CD4-positive, alpha-beta T cell treated with Interleukin-6 at 100 ng/mL for 8 hours (primary cell): ENCODE data around the gene PCCA.
"Not testable (repeated sequence)": the region's sequence is repeated elsewhere in the genome, so short reads cannot be mapped to it uniquely, and the experiment has no call there.

ENCODE experiments used
- DNase-seq: peaks from one replicate; pipeline ENCODE4 v3.0.0-alpha.2; 2020; ENCODE audit warnings: mixed read lengths, low spot score

The PCCA gene

GRCh38 chr13:100510208-100510957 lies 421.5 kb downstream of the PCCA start:
- DNase-seq = no peak

- no peak for DNase-seq
These were observed 422.6 kb downstream of the PCCA start for GRCh38 chr13:100511466-100511865.

GRCh38 chr13:100512422-100512821 lies 423.5 kb downstream of the PCCA start:
- no peak for DNase-seq

GRCh38 chr13:100513171-100513570 lies 424.3 kb downstream of the PCCA start:
- no peak for DNase-seq

- no peak for DNase-seq
These were observed 425.2 kb downstream of the PCCA start for GRCh38 chr13:100513987-100514670.

GRCh38 chr13:100514788-100515409 lies 426.0 kb downstream of the PCCA start:
- DNase-seq = peak; percentile 70

GRCh38 chr13:100515410-100515800 lies 426.5 kb downstream of the PCCA start:
- no peak for DNase-seq

DNA sequence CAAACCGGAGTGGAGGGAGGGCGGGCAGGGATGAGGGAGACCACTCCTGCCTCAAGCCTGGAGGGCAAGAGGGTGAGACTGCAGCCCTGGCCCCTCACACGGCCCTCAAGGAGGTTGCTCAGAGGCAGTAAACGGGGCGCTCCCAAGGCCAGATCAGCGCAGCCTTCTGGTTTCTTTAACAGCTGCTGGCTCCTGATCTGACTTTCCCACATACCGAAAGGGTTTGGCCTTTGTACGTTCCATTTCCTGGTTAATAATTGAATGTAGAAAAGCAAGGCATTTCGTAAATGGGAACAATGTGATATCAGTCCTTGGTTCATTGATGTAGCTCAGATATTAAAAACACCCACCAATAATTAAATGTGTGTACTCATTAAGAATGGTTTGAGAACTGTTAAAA lies 428.2 kb downstream of the PCCA start:
- no peak for DNase-seq

DNA sequence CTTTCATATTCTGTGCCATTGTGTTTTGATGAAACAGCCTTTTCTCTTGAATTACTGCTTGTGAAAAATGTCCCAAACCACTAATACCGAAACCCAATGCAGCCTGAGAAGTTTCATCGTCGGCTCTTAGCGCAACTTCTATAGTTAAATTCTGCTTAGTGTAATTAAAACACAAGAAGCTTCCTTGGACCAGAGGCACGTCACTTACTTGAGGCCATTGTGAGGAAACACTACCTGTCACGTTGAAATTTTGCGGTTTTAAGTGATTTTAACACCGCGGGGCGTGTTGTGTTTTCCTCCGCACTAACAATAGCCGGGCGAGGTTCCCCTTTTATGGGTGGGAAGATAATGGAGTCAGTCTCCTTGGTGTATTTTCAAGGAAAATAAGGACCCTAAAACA lies 428.8 kb downstream of the PCCA start:
- no peak for DNase-seq

DNA sequence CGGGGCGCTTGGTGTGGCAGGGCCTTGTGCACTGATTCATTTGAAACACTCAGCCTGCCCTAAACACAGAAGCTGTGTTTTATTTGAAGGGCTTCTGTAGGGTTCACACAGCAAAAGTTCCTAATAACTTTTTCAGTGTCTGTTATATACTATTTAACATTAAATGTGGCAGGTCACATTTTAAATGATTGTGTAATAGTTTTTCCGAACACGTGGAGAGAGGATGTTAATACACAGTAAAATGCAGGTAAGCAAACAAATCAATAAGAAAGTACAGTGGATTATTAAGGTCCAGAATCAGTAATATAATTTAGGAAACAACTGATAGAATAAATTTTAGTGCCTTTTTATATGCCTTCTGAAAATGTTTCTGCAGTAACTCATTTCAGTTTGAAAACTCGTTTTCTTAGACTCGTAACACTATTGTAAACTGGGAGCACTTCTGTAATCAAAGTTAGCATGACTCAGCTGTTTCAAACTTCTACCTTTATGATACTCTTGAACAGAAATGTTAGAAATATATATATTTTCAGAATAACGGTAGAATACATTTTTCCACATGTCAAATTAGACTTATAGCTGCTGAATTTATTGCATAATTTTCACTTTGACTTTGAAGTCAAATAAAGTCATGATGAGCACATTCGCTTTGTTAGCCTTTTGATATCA lies 429.6 kb downstream of the PCCA start:
- no peak for DNase-seq

- no peak for DNase-seq
These were observed 430.7 kb downstream of the PCCA start for GRCh38 chr13:100519626-100520025.

- no peak for DNase-seq
These were observed 432.3 kb downstream of the PCCA start for GRCh38 chr13:100520936-100521850.

GRCh38 chr13:100521851-100522617 lies 433.1 kb downstream of the PCCA start:
- DNase-seq = no peak

DNA sequence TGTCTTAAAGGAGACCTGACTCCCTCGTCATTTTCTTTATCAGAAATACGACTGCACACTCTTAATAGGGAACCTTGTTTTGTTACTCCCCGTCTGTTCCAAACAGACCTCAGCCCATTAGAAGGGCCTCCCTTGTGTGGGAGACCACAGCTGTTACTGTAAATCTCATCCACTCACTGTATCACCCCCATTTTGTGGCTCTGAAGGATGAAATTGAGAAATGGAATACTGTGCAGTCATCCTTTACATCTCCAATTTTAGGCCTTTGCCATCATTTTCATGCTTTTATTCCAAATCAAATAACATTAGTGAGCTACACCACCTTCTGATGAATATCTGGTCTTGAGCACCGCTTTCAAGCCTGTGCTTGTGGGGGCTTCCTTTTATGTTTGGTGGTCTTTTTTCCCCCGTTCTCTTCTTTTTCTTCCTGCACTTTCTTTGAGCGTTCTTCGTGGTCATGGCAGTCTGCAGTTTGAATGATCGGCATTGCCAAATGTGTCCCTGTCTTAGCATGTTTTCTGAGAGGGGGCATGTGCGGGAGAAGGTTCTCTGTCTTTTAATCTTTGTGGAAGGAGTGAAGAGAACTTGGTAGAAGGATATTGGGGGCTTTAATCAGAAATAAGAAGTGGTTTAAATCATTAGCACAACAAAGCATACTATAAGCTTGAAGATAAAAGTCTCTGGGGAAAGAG lies 433.9 kb downstream of the PCCA start:
- DNase-seq = no peak

- no peak for DNase-seq
These were observed 434.5 kb downstream of the PCCA start for GRCh38 chr13:100523411-100523810.

DNA sequence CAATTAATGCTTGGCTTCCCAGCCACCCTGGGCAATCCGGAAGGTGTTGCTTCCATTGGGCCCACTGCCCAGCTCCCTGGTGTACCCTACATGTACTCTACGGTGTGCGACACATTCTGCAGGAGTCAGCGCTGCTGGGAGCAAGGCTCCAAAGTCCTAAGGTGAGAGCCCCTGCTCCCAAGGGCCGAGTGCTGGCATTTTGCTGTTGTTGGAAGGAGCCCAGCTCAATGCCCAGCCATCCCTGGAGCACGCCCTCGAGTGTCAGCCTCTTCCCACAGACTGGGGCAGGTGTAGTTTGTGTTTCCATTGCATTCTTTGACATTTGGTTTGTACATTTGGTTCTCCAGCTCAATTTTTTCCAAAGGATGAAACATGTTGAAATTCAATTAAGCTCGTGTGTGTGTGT lies 435.1 kb downstream of the PCCA start:
- DNase-seq = no peak

DNA sequence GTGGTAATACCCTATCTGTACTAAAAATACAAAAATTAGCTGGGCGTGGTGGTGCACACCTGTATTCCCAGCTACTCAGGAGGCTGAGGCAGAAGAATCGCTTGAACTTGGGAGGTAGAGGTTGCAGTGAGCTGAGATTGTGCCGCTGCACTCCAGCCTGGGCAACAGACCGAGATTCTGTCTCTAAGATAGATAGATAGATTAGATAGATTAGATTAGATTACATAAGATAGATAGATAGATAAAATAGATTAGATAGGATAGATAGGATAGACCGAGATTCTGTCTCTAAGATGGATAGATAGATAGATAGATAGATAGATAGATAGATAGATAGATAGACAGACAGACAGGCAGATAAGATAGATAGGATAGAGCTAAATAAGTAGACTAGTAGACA lies 435.8 kb downstream of the PCCA start:
- not testable (repeated sequence) for DNase-seq

- no peak for DNase-seq
These were observed 436.8 kb downstream of the PCCA start for GRCh38 chr13:100525453-100526317.

GRCh38 chr13:100526318-100527000 lies 437.6 kb downstream of the PCCA start:
- no peak for DNase-seq
